HEK293 (cell line): ENCODE measurements around the gene MZT2A.
A peak's percentile ranks its signal among the peaks of the same experiment; 100 is the strongest.

Experiments used
- MYNN ChIP-seq: fragments of 450-650 bp; formaldehyde crosslinking; IDR thresholded peaks from 2 replicates; pipeline ENCODE4 v1.5.1; 2016; ENCODE audit warnings: missing biosample characterization, missing genetic modification characterization, borderline replicate concordance
- OVOL3 ChIP-seq: fragments of 450-650 bp; formaldehyde crosslinking; IDR thresholded peaks from 2 replicates; pipeline ENCODE4 v1.5.1; 2016; ENCODE audit warnings: missing biosample characterization, missing genetic modification characterization
- REST ChIP-seq: fragments of 450-650 bp; formaldehyde crosslinking; IDR thresholded peaks from 2 replicates; pipeline ENCODE4 v1.5.1; 2016; ENCODE audit warnings: missing biosample characterization, missing genetic modification characterization
- SP3 ChIP-seq: fragments of 450-650 bp; formaldehyde crosslinking; IDR thresholded peaks from 2 replicates; pipeline ENCODE4 v1.5.1; 2016; ENCODE audit warnings: missing biosample characterization, missing genetic modification characterization
- ZEB2 ChIP-seq: fragments of 450-650 bp; formaldehyde crosslinking; IDR thresholded peaks from 2 replicates; pipeline ENCODE4 v1.5.1; 2016; ENCODE audit warnings: missing biosample characterization, missing genetic modification characterization
- ZNF112 ChIP-seq: fragments of 450-650 bp; formaldehyde crosslinking; IDR thresholded peaks from 2 replicates; pipeline ENCODE4 v1.5.0; 2017; ENCODE audit warnings: missing biosample characterization, missing genetic modification characterization
- ZNF114 ChIP-seq: fragments of 450-650 bp; formaldehyde crosslinking; IDR thresholded peaks from 2 replicates; pipeline ENCODE4 v1.5.0; 2017; ENCODE audit warnings: missing biosample characterization, missing genetic modification characterization
- ZNF132 ChIP-seq: fragments of 450-650 bp; formaldehyde crosslinking; IDR thresholded peaks from 2 replicates; pipeline ENCODE4 v1.5.1; 2017; ENCODE audit warnings: missing biosample characterization, missing genetic modification characterization, borderline replicate concordance
- ZNF140 ChIP-seq: fragments of 450-650 bp; formaldehyde crosslinking; IDR thresholded peaks from 2 replicates; pipeline ENCODE4 v1.5.1; 2016; ENCODE audit warnings: missing biosample characterization, missing genetic modification characterization
- ZNF146 ChIP-seq: fragments of 450-650 bp; formaldehyde crosslinking; IDR thresholded peaks from 2 replicates; pipeline ENCODE4 v1.5.1; 2016; ENCODE audit warnings: missing biosample characterization, missing genetic modification characterization
- ZNF148 ChIP-seq: fragments of 450-650 bp; formaldehyde crosslinking; IDR thresholded peaks from 2 replicates; pipeline ENCODE4 v1.5.0; 2017; ENCODE audit warnings: missing biosample characterization, missing genetic modification characterization, borderline replicate concordance
- ZNF157 ChIP-seq: fragments of 450-650 bp; formaldehyde crosslinking; IDR thresholded peaks from 2 replicates; pipeline ENCODE4 v1.5.1; 2016; ENCODE audit warnings: missing biosample characterization, missing genetic modification characterization
- ZNF37A ChIP-seq: fragments of 450-650 bp; IDR thresholded peaks from 2 replicates; pipeline ENCODE4 v1.5.1; 2018; ENCODE audit warnings: missing biosample characterization, missing genetic modification characterization
- ZNF391 ChIP-seq: fragments of 450-650 bp; formaldehyde crosslinking; IDR thresholded peaks from 2 replicates; pipeline ENCODE4 v1.5.1; 2016; ENCODE audit warnings: low read depth, missing biosample characterization, missing genetic modification characterization, borderline replicate concordance
- ZNF629 ChIP-seq: fragments of 450-650 bp; formaldehyde crosslinking; IDR thresholded peaks from 2 replicates; pipeline ENCODE4 v1.5.1; 2017; ENCODE audit warnings: missing biosample characterization, missing genetic modification characterization
- ZNF777 ChIP-seq: fragments of 450-650 bp; formaldehyde crosslinking; IDR thresholded peaks from 2 replicates; pipeline ENCODE4 v1.5.1; 2017; ENCODE audit warnings: missing biosample characterization, missing genetic modification characterization, borderline replicate concordance
- ZNF785 ChIP-seq: fragments of 450-650 bp; formaldehyde crosslinking; IDR thresholded peaks from 2 replicates; pipeline ENCODE4 v1.5.1; 2016; ENCODE audit warnings: missing biosample characterization, missing genetic modification characterization
- TF ChIP-seq, protein P1 (sequence below): fragments of 450-650 bp; formaldehyde crosslinking; IDR thresholded peaks from 2 replicates; pipeline ENCODE4 v1.5.1; 2016; ENCODE audit warnings: missing biosample characterization, missing genetic modification characterization
- TF ChIP-seq, protein P2 (sequence below): fragments of 450-650 bp; formaldehyde crosslinking; IDR thresholded peaks from 2 replicates; pipeline ENCODE4 v1.5.1; 2016; ENCODE audit warnings: missing biosample characterization, missing genetic modification characterization
- TF ChIP-seq, protein P3 (sequence below): fragments of 450-650 bp; formaldehyde crosslinking; conservative IDR thresholded peaks from 2 replicates; pipeline ENCODE4 v1.5.1; 2016; ENCODE audit warnings: low read depth, missing biosample characterization, missing genetic modification characterization

MZT2A gene

GRCh38 chr2:131492418-131493198 is 411 bp upstream of the MZT2A start (continued):
- TF ChIP-seq ZNF146 (tag by site-specific recombination) (no peak), OVOL3 (0 out of 2 replicates have a peak, but pooled peaks have one; percentile 55), REST (tag by site-specific recombination) (no peak), ZNF114 (tag by site-specific recombination) (no peak), ZNF140 (tag by site-specific recombination) (no peak), ZNF148 (no peak), ZNF37A (no peak), MYNN (no peak), ZEB2 (tag by site-specific recombination) (peak; percentile 57), ZNF391 (tag by site-specific recombination) (no peak), ZNF777 (tag by site-specific recombination) (no peak), ZNF112 (tag by site-specific recombination) (no peak), ZNF785 (tag by site-specific recombination) (no peak), ZNF157 (tag by site-specific recombination) (no peak), ZNF629 (tag by site-specific recombination) (no peak; the same call in 1 of the 2 replicates), ZNF132 (tag by site-specific recombination) (no peak), SP3 (tag by site-specific recombination) (peak; percentile 79)
- TF ChIP-seq, protein P1, sequence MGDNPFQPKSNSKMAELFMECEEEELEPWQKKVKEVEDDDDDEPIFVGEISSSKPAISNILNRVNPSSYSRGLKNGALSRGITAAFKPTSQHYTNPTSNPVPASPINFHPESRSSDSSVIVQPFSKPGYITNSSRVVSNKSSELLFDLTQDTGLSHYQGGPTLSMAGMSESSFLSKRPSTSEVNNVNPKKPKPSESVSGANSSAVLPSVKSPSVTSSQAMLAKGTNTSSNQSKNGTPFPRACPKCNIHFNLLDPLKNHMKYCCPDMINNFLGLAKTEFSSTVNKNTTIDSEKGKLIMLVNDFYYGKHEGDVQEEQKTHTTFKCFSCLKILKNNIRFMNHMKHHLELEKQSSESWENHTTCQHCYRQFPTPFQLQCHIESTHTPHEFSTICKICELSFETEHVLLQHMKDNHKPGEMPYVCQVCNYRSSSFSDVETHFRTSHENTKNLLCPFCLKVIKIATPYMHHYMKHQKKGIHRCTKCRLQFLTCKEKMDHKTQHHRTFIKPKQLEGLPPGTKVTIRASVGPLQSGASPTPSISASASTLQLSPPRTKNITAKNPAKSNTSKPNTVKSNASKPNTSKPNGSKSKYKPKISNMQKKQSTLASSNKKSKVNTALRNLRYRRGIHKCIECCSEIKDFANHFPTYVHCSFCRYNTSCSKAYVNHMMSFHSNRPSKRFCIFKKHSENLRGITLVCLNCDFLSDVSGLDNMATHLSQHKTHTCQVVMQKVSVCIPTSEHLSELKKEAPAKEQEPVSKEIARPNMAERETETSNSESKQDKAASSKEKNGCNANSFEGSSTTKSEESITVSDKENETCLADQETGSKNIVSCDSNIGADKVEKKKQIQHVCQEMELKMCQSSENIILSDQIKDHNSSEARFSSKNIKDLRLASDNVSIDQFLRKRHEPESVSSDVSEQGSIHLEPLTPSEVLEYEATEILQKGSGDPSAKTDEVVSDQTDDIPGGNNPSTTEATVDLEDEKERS, result no peak
- TF ChIP-seq, protein P2, sequence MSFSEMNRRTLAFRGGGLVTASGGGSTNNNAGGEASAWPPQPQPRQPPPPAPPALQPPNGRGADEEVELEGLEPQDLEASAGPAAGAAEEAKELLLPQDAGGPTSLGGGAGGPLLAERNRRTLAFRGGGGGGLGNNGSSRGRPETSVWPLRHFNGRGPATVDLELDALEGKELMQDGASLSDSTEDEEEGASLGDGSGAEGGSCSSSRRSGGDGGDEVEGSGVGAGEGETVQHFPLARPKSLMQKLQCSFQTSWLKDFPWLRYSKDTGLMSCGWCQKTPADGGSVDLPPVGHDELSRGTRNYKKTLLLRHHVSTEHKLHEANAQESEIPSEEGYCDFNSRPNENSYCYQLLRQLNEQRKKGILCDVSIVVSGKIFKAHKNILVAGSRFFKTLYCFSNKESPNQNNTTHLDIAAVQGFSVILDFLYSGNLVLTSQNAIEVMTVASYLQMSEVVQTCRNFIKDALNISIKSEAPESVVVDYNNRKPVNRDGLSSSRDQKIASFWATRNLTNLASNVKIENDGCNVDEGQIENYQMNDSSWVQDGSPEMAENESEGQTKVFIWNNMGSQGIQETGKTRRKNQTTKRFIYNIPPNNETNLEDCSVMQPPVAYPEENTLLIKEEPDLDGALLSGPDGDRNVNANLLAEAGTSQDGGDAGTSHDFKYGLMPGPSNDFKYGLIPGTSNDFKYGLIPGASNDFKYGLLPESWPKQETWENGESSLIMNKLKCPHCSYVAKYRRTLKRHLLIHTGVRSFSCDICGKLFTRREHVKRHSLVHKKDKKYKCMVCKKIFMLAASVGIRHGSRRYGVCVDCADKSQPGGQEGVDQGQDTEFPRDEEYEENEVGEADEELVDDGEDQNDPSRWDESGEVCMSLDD, result peak; percentile 93
- TF ChIP-seq, protein P3, sequence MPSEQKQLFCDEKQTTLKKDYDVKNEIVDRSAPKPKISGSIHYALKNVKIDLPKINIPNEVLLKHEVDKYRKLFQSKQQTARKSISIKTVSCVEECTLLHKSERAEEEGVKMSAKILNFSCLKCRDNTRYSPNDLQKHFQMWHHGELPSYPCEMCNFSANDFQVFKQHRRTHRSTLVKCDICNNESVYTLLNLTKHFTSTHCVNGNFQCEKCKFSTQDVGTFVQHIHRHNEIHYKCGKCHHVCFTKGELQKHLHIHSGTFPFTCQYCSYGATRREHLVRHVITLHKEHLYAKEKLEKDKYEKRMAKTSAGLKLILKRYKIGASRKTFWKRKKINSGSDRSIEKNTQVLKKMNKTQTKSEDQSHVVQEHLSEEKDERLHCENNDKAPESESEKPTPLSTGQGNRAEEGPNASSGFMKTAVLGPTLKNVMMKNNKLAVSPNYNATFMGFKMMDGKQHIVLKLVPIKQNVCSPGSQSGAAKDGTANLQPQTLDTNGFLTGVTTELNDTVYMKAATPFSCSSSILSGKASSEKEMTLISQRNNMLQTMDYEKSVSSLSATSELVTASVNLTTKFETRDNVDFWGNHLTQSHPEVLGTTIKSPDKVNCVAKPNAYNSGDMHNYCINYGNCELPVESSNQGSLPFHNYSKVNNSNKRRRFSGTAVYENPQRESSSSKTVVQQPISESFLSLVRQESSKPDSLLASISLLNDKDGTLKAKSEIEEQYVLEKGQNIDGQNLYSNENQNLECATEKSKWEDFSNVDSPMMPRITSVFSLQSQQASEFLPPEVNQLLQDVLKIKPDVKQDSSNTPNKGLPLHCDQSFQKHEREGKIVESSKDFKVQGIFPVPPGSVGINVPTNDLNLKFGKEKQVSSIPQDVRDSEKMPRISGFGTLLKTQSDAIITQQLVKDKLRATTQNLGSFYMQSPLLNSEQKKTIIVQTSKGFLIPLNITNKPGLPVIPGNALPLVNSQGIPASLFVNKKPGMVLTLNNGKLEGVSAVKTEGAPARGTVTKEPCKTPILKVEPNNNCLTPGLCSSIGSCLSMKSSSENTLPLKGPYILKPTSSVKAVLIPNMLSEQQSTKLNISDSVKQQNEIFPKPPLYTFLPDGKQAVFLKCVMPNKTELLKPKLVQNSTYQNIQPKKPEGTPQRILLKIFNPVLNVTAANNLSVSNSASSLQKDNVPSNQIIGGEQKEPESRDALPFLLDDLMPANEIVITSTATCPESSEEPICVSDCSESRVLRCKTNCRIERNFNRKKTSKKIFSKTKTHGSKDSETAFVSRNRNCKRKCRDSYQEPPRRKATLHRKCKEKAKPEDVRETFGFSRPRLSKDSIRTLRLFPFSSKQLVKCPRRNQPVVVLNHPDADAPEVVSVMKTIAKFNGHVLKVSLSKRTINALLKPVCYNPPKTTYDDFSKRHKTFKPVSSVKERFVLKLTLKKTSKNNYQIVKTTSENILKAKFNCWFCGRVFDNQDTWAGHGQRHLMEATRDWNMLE (tag by site-specific recombination), result no peak
